GM21447 (cell line): ENCODE results near the gene EXT2.

Source experiments
- ATAC-seq: cut with Tn5 transposase; IDR thresholded peaks from one replicate; pipeline ENCODE4 v1.9.1; 2021; ENCODE audit not compliant: unreplicated experiment

The EXT2 gene

GRCh38 chr11:44130751-44131150, 35.3 kb downstream of the EXT2 start:
- no peak for ATAC-seq

DNA sequence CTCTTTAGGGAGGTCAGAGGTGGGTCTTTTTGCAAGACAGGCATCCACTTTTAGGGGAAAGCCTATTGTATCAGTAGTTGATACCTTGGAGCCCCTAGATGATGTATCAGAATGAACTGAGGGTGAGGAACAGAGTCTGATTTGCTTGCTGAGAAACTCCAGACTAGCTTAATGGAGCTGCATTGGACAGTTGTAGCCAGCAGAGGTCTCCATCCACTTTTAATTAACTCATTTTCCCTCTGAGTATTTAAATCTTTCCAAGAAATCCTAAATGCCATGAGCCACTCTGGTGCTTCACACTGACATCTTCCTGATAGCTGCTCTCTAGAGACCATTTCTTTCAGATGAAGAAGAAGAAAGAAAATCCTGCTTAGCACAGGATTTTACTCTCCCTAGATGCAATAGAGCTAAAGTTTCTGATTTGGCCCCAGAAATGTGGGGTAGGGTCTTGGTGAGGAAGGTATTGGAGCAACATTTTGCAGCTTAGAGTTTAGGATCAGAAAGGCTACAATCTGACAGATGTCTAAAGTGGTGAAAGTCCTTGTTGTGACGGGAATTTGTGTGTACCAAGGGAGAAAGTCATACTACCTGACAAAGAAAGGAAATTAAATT, 38.0 kb downstream of the EXT2 start:
- no peak for ATAC-seq

GRCh38 chr11:44134625-44135024, 39.1 kb downstream of the EXT2 start:
- ATAC-seq: no peak

GRCh38 chr11:44136176-44136945, 40.9 kb downstream of the EXT2 start:
- no peak for ATAC-seq

DNA sequence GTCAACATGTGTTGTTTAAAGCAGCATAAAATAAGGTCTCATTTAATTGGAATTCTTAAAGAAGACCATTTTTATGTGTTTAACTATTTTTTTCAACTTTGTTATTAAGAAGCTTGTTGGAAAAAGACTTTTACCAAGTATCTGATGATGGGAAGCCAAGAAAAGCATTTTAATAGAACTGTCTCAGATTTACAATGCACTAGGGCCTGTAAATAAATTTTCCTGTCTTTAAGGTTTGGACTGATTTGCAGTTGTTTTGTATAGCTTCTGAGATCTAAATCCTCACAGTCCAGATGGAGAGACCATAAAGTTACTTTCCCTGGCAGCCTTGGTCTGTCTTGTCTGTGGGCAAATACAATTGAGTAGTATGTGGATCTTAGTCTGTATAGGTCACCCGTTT, 41.6 kb downstream of the EXT2 start:
- no peak for ATAC-seq

- no peak for ATAC-seq
Observed at GRCh38 chr11:44138286-44138685, 42.8 kb downstream of the EXT2 start.

DNA sequence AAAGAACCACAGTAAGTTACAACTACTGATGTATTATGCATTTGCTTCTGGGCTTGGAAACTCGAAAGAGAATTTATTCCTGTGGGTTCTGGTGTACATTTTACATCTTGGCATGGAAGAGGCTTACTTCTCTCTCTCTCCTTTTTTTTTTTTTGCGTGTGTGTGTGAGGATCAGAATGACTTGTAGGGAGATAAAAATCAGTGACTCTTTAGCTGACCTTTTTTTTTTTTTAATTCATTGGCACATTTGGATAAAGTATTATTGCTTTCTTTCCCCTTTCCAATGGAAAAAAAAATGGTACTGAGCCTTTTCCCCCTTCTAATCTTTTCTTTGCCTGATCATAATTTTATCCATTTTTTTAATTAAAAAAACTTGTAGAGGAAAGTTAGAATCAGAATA, 43.5 kb downstream of the EXT2 start:
- ATAC-seq: no peak

DNA sequence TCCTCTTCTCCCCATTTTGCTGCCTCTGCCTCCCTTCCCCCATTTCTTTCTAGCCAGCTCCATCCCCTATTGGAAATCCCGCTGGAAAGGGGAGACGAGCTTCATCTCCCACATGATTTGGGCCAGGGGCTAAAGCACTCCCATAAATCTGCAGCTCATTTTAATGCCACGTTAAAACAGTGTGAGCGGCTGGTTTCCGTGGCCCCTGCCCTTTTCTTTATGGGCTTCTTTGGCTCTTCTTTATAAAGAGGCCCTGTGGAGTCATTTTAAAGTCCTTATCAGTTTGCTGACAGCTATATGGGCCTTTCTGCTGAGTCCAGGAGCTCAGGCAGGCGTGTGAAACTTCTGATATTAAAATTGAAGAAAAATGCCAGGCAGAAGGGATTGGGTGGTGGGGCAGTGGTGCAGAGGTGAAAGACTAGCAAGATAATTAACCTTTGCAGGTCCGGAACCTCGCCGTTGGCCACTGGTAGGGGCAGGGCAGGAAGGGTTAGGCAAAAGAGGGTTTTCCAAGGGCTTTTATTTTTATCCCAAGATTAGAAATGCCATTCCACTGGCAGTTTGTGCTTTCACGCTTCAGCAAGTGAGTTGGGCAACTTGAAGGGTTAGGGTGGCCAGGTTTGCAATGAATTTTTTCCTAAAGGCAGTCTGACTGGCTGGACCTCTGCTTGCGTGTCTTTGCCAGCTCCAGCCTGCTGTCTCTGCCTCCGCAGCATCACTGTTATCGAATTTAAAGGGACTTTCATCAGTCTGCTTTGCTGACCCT, 44.3 kb downstream of the EXT2 start:
- ATAC-seq: no peak

DNA sequence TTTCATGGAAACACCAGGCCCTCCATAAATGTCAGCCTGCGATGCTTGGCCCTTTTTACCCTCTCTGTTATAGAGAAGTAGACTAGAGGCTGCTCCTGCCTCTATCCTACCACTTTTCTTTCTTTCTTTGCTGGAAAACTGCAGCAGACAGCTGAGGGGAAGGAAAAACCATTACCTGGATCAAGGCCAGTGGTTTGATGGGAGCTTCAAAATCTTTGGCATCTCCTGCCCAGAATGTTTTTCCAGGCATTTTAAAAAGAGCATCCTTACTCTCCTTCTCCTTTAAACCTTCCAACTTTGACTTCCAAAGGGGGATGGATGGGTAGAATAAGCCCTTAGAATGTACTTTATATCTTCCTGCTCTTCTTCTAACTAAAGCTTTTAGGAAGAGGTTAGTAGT, 44.9 kb downstream of the EXT2 start:
- no peak for ATAC-seq

GRCh38 chr11:44140805-44141204, 45.3 kb downstream of the EXT2 start:
- no peak for ATAC-seq

DNA sequence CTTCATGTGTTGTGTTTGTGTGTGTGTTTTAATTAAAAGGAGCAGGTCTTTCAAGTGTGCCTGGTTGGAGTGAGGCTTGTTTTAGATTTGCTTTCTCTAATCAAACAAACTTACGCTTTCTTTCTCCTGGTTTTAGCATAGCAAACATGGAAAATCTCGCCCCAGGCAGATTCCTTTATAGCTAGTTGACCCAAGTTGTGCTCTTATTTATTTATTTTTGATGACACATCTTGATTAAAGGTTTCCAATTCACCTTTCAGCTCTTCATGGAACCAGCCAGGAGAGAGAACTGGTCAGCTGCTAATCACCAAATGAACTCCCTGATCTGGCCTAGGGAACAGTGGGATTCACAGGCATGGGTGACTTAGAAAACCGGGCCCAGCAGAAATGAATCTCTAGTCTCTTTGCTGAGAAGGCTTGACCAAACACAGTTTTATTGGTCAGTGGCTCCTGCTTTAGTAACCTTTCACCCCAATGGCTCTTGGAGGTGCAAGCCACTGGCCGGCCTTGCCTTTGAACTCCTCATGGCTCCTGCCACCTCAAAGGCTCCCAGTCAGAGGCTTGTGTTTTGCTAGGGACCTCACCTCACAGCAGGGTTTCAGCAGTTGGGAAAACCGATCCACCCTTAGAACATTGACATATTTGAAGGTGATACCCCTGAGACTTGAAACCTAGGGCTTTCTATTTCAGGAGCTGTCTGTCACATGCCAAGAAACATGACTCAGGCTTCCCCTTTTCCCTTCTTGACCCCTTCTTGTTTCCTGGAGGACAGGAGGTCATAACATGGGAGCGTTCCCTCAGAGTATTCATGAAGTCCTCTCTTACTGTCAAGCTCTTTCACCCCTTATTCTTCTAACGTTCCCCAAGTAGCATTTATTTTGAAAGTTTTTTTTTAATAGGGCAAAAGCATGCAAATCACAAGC, 48.8 kb downstream of the EXT2 start:
- ATAC-seq: no peak

GRCh38 chr11:44145011-44145775, 49.7 kb downstream of the EXT2 start:
- no peak for ATAC-seq

- ATAC-seq: no peak
Observed at GRCh38 chr11:44146931-44147330, 51.5 kb downstream of the EXT2 start.

- ATAC-seq: no peak
Observed at GRCh38 chr11:44147751-44148150, 52.3 kb downstream of the EXT2 start.

GRCh38 chr11:44149651-44150050, 54.2 kb downstream of the EXT2 start:
- no peak for ATAC-seq

DNA sequence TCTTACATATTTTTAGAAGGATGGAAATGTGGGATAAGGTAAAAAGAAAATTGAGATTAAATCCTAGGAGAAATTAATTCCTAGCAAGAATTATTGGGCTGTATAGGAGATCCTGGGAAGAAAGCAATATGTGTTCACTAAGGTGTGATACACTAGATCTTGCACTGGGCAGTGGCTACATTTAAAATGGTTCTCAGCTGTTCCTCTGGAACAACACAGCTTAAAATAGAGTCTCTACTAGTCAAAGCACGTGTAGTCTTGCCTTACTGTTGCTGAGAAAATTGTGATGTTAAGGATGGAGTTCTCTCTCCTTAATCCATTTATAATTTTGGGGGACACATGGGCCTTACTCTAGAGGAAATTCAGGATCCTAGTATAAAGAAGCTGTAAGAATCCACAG, 54.9 kb downstream of the EXT2 start:
- no peak for ATAC-seq

DNA sequence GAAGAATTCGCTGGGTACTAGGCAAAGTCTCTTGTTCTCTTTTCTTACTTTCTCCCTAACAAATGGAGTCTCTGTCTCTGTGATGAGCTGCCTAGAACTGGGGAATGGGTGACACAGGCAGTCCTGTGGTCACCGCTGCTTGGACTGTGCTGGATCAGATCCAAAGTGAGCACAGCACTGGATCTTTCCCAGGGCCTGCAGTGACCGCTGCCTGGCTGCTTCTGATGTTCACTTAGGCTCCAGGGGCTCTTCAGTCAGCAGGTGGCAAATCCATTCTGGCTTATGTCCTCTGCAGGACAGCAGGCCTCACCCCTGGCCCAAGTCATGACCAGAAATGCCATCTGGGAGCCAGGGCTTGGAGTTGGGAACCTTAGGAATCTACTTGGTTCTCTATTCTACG, 61.5 kb downstream of the EXT2 start:
- ATAC-seq: no peak

DNA sequence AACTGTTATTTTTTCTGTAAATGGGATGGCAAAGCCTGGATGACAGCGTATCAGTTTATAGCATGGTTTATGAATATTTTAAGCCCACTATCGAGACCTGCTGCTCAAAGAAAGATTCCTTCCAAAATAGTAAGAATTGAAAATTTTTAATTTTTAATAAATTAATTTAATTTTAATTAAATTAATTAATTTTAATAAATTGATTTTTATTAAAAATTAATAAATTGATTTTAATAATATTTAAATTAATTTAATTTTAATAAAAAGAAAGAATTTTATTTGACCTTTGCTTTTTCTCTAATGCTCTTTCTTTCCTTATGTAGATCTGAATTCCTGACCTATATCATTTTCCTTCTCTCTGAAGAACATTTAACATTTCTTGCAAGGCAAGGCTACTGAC, 62.9 kb downstream of the EXT2 start:
- ATAC-seq: no peak

GRCh38 chr11:44159848-44160721, 64.6 kb downstream of the EXT2 start:
- ATAC-seq: peak; percentile 71
